ENCODE measurements around the gene TMEM132D. TPM values are rescaled to one million over a fixed set of nuclear protein-coding genes. Genes with fewer than 3 reads are reported as not detected.

TMEM132D gene
- total RNA-seq, 1 donor from 2014 or later, result not detected

GRCh38 chr12:129103231-129103630 is 800.6 kb downstream of the TMEM132D start:
- no peak for DNase-seq (ENCODE audit: low spot score)

GRCh38 chr12:129102233-129102632 is 801.6 kb downstream of the TMEM132D start:
- DNase-seq (ENCODE audit: low spot score), result no peak

- no peak for DNase-seq (ENCODE audit: low spot score)
Observed at GRCh38 chr12:129101816-129102215, 802.0 kb downstream of the TMEM132D start.

GRCh38 chr12:129101404-129101803 is 802.4 kb downstream of the TMEM132D start:
- no peak for DNase-seq (ENCODE audit: low spot score)

GRCh38 chr12:129097451-129097850 is 806.4 kb downstream of the TMEM132D start:
- DNase-seq (ENCODE audit: low spot score), result no peak

GRCh38 chr12:129096968-129097367 is 806.9 kb downstream of the TMEM132D start:
- DNase-seq (ENCODE audit: low spot score), result no peak

GRCh38 chr12:129096184-129096583 is 807.6 kb downstream of the TMEM132D start:
- no peak for DNase-seq (ENCODE audit: low spot score)

- no peak for DNase-seq (ENCODE audit: low spot score)
Observed at GRCh38 chr12:129089576-129089975, 814.2 kb downstream of the TMEM132D start.

GRCh38 chr12:129084875-129085826 is 818.7 kb downstream of the TMEM132D start:
- no peak for DNase-seq (ENCODE audit: low spot score)

GRCh38 chr12:129083121-129083840 is 820.5 kb downstream of the TMEM132D start:
- DNase-seq (ENCODE audit: low spot score), result no peak

GRCh38 chr12:129082441-129082840 is 821.4 kb downstream of the TMEM132D start:
- no peak for DNase-seq (ENCODE audit: low spot score)

- no peak for DNase-seq (ENCODE audit: low spot score)
Observed at GRCh38 chr12:129081755-129082250, 822.0 kb downstream of the TMEM132D start.

GRCh38 chr12:129080821-129081220 is 823.0 kb downstream of the TMEM132D start:
- no peak for DNase-seq (ENCODE audit: low spot score)

GRCh38 chr12:129080391-129080790 is 823.4 kb downstream of the TMEM132D start:
- DNase-seq (ENCODE audit: low spot score), result no peak

GRCh38 chr12:129079719-129080118 is 824.1 kb downstream of the TMEM132D start:
- DNase-seq (ENCODE audit: low spot score), result no peak

GRCh38 chr12:129076441-129077320 is 827.1 kb downstream of the TMEM132D start:
- DNase-seq (ENCODE audit: low spot score), result no peak

- DNase-seq (ENCODE audit: low spot score), result no peak
Observed at GRCh38 chr12:129075460-129076208, 828.2 kb downstream of the TMEM132D start.

GRCh38 chr12:129074379-129074778 is 829.4 kb downstream of the TMEM132D start:
- DNase-seq (ENCODE audit: low spot score), result no peak

GRCh38 chr12:129073157-129073915 is 830.5 kb downstream of the TMEM132D start:
- no peak for DNase-seq (ENCODE audit: low spot score)

GRCh38 chr12:129071362-129071761 is 832.5 kb downstream of the TMEM132D start:
- no peak for DNase-seq (ENCODE audit: low spot score)

Measured in mucosa of gallbladder (tissue), 1 donor.